ENCODE measurements around the gene THAP12.
"Not testable (repeated sequence)": the region's sequence is repeated elsewhere in the genome, so short reads cannot be mapped to it uniquely, and the experiment has no call there.

The THAP12 gene

DNA sequence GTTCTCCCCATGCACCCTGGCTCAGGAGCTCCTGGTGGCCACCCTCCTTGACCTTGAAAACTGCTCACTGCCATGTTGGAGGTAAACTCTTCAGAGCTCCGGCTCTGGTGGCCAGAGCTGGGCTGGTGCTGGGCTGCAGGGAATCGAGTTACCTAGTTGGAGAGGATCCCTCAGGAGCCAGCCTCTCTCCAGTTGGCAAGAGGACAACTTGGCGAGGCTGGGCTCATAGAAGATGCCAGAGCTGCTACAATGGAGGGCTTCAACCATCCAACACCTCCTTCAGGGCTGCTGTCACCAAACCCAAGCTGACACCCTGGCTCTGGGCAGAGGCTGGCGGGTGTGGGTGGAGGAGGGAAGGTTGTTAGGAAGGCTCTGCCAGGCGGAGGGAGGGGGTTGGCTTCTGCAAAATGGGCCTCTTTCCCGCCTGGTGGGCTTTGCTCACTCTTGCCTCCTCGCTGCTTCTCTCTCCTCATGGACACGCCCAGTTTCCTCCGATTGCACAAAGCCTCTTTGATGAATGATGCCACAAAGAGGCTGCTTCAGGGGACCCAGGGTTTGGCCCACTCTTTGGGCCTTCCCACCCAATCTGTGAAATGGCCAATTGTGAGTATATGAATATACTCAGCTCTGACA is 53.1 kb downstream of the THAP12 start:
- ATAC-seq (ENCODE audit: low read depth): no peak
- Mint-ChIP-seq H3K36me3 (no peaks in the 10 kb centered on the region), H3K4me3 (no peak overlapping the region), H3K27me3 (peaks cover 8% of the 10 kb centered on the region), H3K4me1 (no peaks in the 10 kb centered on the region), H3K9me3 (no peaks in the 10 kb centered on the region), H3K27ac (no peak overlapping the region)
- no peak for DNase-seq (ENCODE audit: low spot score in 2 of 2)

GRCh38 chr11:76327202-76327601 is 53.7 kb downstream of the THAP12 start:
- Mint-ChIP-seq H3K9me3 (no peaks in the 10 kb centered on the region), H3K27me3 (peaks cover 12% of the 10 kb centered on the region), H3K36me3 (no peaks in the 10 kb centered on the region), H3K4me3 (no peak overlapping the region), H3K4me1 (no peaks in the 10 kb centered on the region), H3K27ac (no peak overlapping the region)
- ATAC-seq (ENCODE audit: low read depth) (no peak), DNase-seq (ENCODE audit: low spot score in 2 of 2) (no peak)

DNA sequence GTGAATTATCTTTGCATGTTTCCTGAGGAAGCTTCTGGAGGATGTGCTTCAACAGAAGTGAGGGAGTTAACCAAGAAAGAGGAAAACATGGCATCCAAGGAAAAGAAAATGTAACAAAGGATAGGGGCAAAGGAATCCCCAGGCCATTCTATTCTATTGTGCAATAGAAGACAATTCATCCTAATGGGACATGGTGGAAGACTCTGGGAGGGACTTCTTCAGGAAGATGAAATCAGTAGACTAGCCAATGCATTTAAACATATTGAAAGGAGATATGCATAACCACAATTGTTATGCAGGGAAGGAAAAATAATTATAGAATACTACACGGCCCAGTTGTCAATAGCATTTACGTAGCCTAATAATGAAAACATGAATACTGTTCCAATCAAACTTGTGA is 55.7 kb downstream of the THAP12 start:
- H3K27me3 Mint-ChIP-seq: peaks cover 22% of the 10 kb centered on the region
- no peak for DNase-seq (ENCODE audit: low spot score in 2 of 2)

DNA sequence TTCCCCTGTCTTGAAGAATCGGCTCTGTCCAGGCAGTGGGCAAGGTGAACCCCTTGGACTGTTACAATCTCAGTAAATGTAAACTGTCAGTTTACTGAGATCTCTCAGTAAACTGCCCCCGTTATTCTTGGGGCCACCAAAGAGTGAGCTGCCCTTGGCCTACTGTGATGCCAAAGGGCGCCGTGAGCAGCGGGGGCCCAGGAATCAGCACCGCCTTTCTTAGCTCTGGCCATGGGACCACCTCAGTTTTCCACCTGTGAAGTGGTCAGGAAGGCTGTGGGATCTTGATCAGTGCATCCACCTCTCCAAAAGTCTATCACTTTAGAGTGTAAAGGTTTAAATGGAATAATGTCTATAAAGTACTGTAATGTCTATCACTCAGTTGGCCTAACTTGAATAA is 57.1 kb downstream of the THAP12 start:
- no peak for ATAC-seq (ENCODE audit: low read depth)
- no peak for DNase-seq (ENCODE audit: low spot score in 2 of 2)
- no peak overlapping the region for H3K4me3 Mint-ChIP-seq
- H3K27ac Mint-ChIP-seq: no peak overlapping the region
- H3K4me1 Mint-ChIP-seq: no peaks in the 10 kb centered on the region
- H3K36me3 Mint-ChIP-seq: no peaks in the 10 kb centered on the region
- H3K9me3 Mint-ChIP-seq: no peaks in the 10 kb centered on the region
- peaks cover 22% of the 10 kb centered on the region for H3K27me3 Mint-ChIP-seq

More for the DNA sequence above, 55.7 kb downstream of the THAP12 start:
- Mint-ChIP-seq H3K9me3 (no peaks in the 10 kb centered on the region), H3K4me3 (no peak overlapping the region), H3K27ac (no peak overlapping the region), H3K36me3 (no peaks in the 10 kb centered on the region), H3K4me1 (no peaks in the 10 kb centered on the region)
- ATAC-seq (ENCODE audit: low read depth): no peak

DNA sequence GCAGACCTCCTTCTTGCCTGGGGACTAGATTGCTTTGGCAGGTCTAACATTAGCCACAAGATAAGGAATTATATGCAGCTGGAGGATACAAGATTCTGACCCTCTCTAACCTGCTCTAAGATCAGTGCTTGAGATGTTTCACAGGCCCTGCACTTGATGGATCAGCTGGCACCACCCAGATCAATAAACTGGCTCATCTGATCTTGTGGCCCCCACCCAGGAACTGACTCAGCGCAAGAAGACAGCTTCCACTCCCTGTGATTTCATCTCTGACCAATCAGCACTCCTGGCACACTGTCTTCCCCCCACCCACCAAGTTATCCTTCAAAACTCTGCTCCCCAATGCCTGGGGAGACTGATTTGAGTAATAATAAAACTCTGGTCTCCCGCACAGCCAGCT is 57.6 kb downstream of the THAP12 start:
- not testable (repeated sequence) for H3K9me3 Mint-ChIP-seq; H3K4me1 Mint-ChIP-seq; H3K36me3 Mint-ChIP-seq; H3K4me3 Mint-ChIP-seq; H3K27ac Mint-ChIP-seq; DNase-seq (ENCODE audit: low spot score in 2 of 2); ATAC-seq (ENCODE audit: low read depth)
- peaks cover 22% of the 10 kb centered on the region for H3K27me3 Mint-ChIP-seq

DNA sequence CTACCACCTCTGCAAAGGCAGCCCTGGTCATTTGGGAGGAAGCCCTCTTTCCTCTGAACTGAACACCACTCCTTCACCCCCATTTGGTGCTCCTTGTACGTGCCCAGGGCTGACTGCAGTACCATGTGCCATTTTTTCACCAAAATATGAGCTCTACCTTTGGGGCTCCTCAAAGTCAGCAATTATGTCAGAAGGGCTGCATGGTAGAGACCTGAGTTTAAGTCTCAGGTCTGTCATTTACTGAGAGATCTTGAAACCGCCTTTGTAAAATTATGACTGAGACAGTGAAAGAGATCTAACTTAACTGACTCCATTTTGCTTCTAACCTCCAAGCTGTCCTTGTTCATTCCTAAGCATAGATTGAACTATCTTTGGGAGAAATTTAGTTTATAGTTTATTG is 58.0 kb downstream of the THAP12 start:
- ATAC-seq (ENCODE audit: low read depth) (no peak), DNase-seq (ENCODE audit: low spot score in 2 of 2) (no peak)
- Mint-ChIP-seq H3K4me1 (no peaks in the 10 kb centered on the region), H3K27ac (no peak overlapping the region), H3K36me3 (no peaks in the 10 kb centered on the region), H3K4me3 (no peak overlapping the region), H3K9me3 (no peaks in the 10 kb centered on the region), H3K27me3 (peaks cover 24% of the 10 kb centered on the region)

DNA sequence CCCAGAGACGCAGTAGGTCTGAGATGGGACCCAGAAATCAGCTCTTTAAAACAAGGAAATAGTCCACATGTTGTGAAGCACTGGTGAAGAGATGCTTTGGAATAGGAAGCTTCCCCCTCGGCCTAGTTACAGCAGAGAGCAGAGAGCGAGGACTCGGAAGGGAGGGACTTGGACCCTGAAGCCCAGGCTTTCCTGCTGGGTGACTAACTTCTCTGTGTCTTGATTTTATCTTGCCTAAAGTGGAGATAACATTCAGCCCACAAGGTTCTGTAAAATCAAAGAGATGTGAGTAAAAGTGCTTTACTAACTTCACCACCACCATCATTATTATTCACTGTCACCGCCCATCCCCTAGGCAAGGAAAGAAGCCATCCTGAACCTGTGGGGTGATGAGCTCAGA is 58.4 kb downstream of the THAP12 start:
- DNase-seq (ENCODE audit: low spot score in 2 of 2) (no peak), ATAC-seq (ENCODE audit: low read depth) (no peak)
- Mint-ChIP-seq H3K9me3 (no peaks in the 10 kb centered on the region), H3K4me3 (no peak overlapping the region), H3K27me3 (peaks cover 27% of the 10 kb centered on the region), H3K27ac (no peak overlapping the region), H3K36me3 (no peaks in the 10 kb centered on the region), H3K4me1 (no peaks in the 10 kb centered on the region)

GRCh38 chr11:76321820-76322524 is 59.0 kb downstream of the THAP12 start:
- no peak overlapping the region for H3K4me3 Mint-ChIP-seq
- H3K4me1 Mint-ChIP-seq: no peaks in the 10 kb centered on the region
- no peaks in the 10 kb centered on the region for H3K9me3 Mint-ChIP-seq
- H3K36me3 Mint-ChIP-seq: no peaks in the 10 kb centered on the region
- DNase-seq (ENCODE audit: low spot score in 2 of 2): no peak
- peaks cover 27% of the 10 kb centered on the region for H3K27me3 Mint-ChIP-seq
- H3K27ac Mint-ChIP-seq: no peak overlapping the region
- ATAC-seq (ENCODE audit: low read depth): no peak

GRCh38 chr11:76321340-76321739 is 59.6 kb downstream of the THAP12 start:
- peaks cover 27% of the 10 kb centered on the region for H3K27me3 Mint-ChIP-seq
- no peak overlapping the region for H3K27ac Mint-ChIP-seq
- ATAC-seq (ENCODE audit: low read depth) (no peak), DNase-seq (ENCODE audit: low spot score in 2 of 2) (no peak)
- no peaks in the 10 kb centered on the region for H3K4me1 Mint-ChIP-seq
- no peaks in the 10 kb centered on the region for H3K36me3 Mint-ChIP-seq
- H3K4me3 Mint-ChIP-seq: no peak overlapping the region
- no peaks in the 10 kb centered on the region for H3K9me3 Mint-ChIP-seq

GRCh38 chr11:76320929-76321328 is 60.0 kb downstream of the THAP12 start:
- Mint-ChIP-seq H3K4me3 (no peak overlapping the region), H3K27ac (no peak overlapping the region), H3K36me3 (no peaks in the 10 kb centered on the region), H3K27me3 (peaks cover 27% of the 10 kb centered on the region), H3K4me1 (no peaks in the 10 kb centered on the region), H3K9me3 (no peaks in the 10 kb centered on the region)
- no peak for ATAC-seq (ENCODE audit: low read depth)
- DNase-seq (ENCODE audit: low spot score in 2 of 2): no peak

DNA sequence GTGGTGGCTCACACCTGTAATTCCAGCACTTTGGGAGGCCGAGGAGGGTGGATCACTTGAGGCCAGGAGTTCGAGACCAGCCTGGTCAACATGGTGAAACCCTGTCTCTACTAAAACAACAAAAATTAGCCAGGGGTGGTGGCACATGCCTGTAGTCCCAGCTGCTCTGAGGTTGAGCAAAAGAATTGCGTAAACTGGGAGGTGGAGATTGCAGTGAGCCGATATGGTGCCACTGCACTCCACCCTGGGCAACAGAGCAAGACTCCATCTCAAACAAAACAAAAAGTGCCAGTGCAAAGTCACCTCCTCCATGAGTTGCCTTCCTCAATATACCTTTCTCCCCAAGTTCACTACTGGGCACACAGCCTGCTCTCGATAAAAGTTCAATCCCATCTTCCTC is 61.1 kb downstream of the THAP12 start:
- ATAC-seq (ENCODE audit: low read depth); H3K27ac Mint-ChIP-seq; H3K36me3 Mint-ChIP-seq; DNase-seq (ENCODE audit: low spot score in 2 of 2); H3K4me3 Mint-ChIP-seq; H3K9me3 Mint-ChIP-seq; H3K4me1 Mint-ChIP-seq: not testable (repeated sequence)
- peaks cover 26% of the 10 kb centered on the region for H3K27me3 Mint-ChIP-seq

DNA sequence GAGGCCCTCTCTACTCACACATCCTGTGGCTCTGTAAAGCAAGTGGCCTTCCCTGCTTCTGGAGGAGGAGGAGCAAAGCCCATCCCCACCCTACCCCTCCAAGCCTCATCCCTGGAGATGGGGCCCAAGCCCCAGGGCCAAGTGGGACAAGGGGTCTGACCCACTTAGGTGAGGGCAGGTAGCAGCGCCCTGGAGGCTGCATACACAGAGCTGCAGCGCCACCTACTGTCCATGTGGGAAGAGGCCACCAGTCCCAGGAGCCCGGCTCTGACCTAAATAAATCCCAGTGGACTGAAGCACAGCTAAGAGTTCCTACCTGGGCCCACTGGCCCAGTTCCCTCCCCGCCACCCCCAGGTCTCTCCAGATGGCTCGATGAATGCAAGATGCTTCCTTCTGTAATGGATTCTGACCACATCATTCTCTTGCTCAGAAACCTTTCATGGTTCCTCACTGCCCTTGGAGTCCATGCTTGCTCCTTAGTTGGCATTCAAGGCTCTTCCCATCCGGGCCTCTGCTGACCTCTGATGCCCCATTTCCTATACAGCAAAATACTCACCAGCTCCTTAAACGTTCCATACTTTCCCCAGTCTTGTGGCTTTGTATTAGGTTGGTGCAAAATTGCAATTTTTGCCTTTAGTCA is 62.1 kb downstream of the THAP12 start:
- no peak overlapping the region for H3K27ac Mint-ChIP-seq
- no peaks in the 10 kb centered on the region for H3K9me3 Mint-ChIP-seq
- no peaks in the 10 kb centered on the region for H3K36me3 Mint-ChIP-seq
- no peaks in the 10 kb centered on the region for H3K4me1 Mint-ChIP-seq
- H3K4me3 Mint-ChIP-seq: no peak overlapping the region
- peaks cover 26% of the 10 kb centered on the region for H3K27me3 Mint-ChIP-seq
- ATAC-seq (ENCODE audit: low read depth) (peak; percentile 97), DNase-seq (ENCODE audit: low spot score in 2 of 2) (peak; percentile 84 to 90)

GRCh38 chr11:76317296-76317695 is 63.6 kb downstream of the THAP12 start:
- Mint-ChIP-seq H3K27me3 (peaks cover 20% of the 10 kb centered on the region), H3K27ac (no peak overlapping the region), H3K4me1 (no peaks in the 10 kb centered on the region), H3K36me3 (no peaks in the 10 kb centered on the region), H3K9me3 (no peaks in the 10 kb centered on the region), H3K4me3 (no peak overlapping the region)
- DNase-seq (ENCODE audit: low spot score in 2 of 2) (no peak), ATAC-seq (ENCODE audit: low read depth) (no peak)

DNA sequence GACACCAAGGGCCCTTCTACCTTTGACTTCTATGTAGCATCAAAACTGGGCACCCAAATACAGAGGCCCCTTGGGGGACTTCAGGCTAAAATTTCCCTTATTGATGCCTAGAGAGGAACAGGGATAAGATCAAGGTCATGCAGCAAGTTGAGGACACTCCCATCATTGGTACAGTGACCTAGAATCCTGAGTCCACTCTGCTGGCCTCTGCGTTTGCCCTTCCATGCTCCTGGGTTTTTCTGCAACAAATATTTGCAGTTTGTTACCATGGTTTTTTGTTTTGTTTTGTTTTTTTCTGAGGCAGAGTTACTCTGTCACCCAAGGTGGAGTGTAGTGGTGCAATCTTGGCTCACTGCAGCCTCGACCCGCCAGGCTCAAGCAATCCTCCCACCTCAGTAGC is 64.2 kb downstream of the THAP12 start:
- peaks cover 22% of the 10 kb centered on the region for H3K27me3 Mint-ChIP-seq
- no peak for DNase-seq (ENCODE audit: low spot score in 2 of 2)

More for the DNA sequence above, 64.2 kb downstream of the THAP12 start:
- Mint-ChIP-seq H3K4me1 (no peaks in the 10 kb centered on the region), H3K9me3 (no peaks in the 10 kb centered on the region), H3K27ac (no peak overlapping the region), H3K36me3 (no peaks in the 10 kb centered on the region), H3K4me3 (no peak overlapping the region)
- no peak for ATAC-seq (ENCODE audit: low read depth)

Measured in memory B cell (primary cell).